GM12874 (cell line): ENCODE measurements around the gene OS9.

Source experiments
- TF ChIP-seq, protein P1 (sequence below): IDR thresholded peaks from 2 replicates; pipeline ENCODE4 v1.5.1; 2011; ENCODE audit warnings: low read depth, mild to moderate bottlenecking, control low read depth, low read length, moderate library complexity; ENCODE audit not compliant: insufficient read depth

Gene OS9

DNA sequence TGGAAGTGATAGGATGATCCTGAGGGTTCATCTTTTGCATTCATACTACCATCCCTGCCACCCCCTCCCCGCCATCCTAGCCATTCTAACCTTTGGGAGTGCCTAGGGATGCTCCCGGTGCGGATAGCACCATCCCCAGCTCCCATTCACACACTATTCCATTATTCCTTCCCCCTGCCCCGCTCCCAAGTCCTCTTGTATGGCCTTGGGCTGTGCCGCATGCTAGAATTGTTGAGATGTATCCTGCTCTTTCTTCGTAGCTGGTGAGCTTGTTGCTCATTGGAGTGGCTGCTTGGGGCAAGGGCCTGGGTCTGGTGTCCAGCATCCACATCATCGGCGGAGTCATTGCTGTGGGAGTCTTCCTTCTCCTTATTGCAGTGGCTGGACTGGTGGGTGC is 51.6 kb downstream of the OS9 start:
- TF ChIP-seq, protein P1, sequence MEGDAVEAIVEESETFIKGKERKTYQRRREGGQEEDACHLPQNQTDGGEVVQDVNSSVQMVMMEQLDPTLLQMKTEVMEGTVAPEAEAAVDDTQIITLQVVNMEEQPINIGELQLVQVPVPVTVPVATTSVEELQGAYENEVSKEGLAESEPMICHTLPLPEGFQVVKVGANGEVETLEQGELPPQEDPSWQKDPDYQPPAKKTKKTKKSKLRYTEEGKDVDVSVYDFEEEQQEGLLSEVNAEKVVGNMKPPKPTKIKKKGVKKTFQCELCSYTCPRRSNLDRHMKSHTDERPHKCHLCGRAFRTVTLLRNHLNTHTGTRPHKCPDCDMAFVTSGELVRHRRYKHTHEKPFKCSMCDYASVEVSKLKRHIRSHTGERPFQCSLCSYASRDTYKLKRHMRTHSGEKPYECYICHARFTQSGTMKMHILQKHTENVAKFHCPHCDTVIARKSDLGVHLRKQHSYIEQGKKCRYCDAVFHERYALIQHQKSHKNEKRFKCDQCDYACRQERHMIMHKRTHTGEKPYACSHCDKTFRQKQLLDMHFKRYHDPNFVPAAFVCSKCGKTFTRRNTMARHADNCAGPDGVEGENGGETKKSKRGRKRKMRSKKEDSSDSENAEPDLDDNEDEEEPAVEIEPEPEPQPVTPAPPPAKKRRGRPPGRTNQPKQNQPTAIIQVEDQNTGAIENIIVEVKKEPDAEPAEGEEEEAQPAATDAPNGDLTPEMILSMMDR, result no peak

DNA sequence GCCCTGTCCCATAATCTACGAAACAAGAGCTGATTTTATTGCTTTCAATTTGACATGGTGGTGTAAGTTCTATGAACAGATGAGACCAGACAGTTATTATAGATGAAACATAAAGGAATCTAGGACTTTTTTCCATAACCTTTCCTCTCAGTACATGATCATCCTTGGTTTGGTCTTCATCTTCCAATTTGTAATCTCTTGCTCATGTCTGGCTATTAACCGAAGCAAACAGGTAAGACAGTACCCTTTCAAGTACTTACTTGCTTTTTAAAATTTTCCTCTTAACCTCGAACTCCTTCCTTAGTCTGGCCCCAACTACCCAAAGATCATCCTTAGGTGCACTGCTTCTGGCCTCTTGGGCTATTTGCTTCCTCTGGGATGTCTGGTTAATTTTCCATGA is 52.1 kb downstream of the OS9 start:
- TF ChIP-seq, protein P1, result no peak

DNA sequence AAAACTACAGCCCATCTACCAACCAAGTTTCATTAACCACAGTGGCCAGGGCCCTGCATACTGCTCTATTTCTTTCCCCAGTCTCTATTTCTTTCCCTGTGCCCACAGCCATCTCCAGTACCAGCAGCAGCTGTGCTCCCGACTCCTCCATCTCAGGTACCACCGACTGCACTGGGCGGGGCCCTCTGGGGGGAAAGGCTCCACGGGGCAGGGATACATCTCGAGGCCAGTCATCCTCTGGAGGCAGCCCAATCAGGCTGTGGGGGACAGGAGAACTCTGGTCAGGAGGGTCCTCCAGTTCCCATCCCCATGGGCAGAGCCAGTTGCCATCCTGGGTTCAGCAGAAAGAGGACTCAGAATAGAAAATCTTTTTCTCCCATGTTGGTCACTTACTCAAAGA is 55.1 kb downstream of the OS9 start:
- TF ChIP-seq, protein P1, result no peak

DNA sequence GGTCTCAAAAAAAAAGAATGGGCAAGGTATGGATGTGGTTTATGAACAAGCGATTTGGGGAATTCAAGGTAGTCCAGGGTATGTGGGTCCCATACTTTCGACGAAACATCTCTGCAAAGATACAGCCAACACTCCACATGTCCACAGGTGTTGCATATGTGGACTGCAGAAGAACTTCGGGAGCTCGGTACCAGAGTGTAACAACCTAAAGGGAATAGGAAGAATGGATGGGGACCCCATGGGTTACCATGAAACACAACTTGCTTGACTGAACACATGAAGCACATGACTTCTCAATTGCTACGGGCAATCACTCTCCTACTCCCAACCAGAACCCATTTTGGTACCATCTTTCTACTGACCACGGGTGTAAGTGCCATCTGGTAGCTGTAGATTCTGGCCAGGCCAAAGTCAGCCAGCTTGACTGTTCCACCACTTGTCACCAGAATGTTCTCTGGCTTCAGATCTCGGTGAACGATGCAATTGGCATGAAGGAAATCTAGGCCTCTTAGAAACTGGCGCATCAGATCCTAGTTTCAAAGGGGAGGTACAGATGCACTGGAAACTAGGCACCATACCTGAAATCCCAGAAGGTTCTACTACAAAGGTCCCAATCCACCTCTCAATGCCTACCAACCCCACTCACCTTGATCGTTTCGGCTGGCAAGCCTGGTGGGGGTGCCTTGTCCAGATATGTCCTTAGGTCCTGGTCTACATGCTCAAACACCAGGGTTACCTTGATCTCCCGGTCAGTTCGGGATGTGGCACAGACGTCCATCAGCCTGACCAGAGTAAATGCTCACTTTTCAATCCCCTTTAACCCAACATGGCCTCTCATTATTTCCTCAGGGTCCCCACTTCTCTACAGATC is 56.9 kb downstream of the OS9 start:
- TF ChIP-seq, protein P1, result no peak

DNA sequence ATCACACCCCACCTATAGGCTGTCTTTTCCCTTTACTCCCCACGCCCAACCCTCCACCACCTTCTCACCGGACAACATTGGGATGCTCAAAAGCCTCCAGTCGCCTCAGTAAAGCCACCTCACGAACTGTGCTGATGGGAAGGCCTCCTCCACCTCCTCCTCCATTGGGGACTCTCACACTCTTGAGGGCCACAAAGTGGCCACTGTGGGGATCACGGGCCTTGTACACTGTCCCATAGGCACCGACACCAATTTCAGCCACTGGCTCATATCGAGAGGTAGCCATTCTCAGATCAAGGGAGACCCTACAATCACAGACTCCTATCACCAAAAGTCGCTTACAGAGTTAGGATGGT is 57.5 kb downstream of the OS9 start:
- TF ChIP-seq, protein P1, result no peak

DNA sequence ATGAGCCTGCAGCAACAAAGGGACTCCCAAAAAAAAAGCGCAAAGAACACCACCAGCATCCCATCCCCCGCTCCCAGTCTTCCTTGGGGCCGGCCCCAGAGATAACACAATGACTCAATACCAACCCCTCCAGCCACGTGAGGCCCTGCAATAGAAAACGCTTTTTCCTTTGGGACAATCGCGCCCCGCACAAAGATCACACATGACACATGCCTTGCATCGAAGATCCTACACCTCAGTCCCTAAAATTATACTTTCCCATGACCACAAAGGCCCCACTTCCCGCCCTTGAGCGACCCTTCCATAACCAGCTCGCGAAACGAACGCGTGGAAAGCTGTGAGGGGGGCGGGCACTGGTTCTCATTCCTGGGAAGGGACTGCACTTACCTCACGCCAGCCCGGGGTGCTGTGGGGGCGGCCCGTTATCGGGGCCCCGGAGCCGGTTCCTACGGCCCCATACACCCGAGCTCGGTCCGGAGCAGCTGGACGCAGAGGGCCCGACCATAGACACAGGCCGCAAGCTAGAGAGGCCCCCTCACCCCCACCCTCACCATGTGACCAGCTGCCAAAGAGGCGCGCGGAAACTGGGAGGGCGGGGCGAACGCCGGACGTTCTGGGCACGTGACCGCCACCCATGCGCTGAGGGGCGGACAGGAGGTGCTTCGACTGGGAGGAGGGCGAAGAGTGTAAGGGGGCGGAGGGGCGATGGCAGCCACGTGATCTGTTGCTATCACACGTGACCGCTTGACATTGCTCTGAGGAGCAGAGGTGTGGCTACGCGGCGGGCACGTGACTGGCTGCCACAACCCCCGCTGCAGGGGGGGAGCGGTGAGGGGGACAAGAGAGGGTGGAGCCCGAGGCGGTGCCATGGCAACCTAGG is 58.1 kb downstream of the OS9 start, which contains the start of gene CDK4:
TSS of gene CDK4 (minus strand) at position 523 of the 880 bp plus-strand sequence. CDS start 593 bp downstream, outside the sequence.
- TF ChIP-seq, protein P1, result no peak

DNA sequence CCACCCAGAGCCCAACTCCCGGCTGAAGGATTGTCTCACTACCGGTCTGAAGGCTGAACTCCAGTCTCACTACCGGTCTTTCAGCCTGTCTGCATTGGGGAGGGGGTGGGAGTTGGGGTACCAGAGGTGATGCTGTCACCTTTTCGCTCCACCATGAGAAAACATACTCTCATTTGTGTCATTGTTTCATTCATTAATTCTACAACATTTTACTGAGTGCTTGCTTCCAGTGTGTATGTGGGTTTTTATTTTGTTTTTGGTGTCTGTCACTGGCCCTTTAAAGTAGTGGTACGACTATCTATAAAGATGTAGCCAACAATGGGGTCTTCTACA is 58.7 kb downstream of the OS9 start:
- TF ChIP-seq, protein P1, result no peak
